ENCODE measurements around the gene TAF1.
A peak's percentile ranks its signal among the peaks of the same experiment; 100 is the strongest.
"Not testable (repeated sequence)": the region's sequence is repeated elsewhere in the genome, so short reads cannot be mapped to it uniquely, and the experiment has no call there.

The TAF1 gene

GRCh38 chrX:71364221-71364620 lies 1.9 kb upstream of the TAF1 start:
- WGBS, 2 experiments = 93 to 95% methylated on average over 14 of the region's 14 CpGs
- no peak overlapping the region for H3K4me3 ChIP-seq (ENCODE audit: insufficient read depth, low read depth, low read length)
- no peaks in the 10 kb centered on the region for H3K9me3 ChIP-seq (ENCODE audit: control insufficient read depth, low read length)
- H3K4me1 ChIP-seq (ENCODE audit: control insufficient read depth, insufficient read depth, low read length) = no peaks in the 10 kb centered on the region
- no peak overlapping the region for H3K27ac ChIP-seq (ENCODE audit: insufficient read depth, low read depth, low read length, poor library complexity, severe bottlenecking)
- no peaks in the 10 kb centered on the region for H3K27me3 ChIP-seq (ENCODE audit: control insufficient read depth, insufficient read depth, low read length, poor library complexity, severe bottlenecking)
- H3K36me3 ChIP-seq (ENCODE audit: control insufficient read depth, insufficient read depth, low read length) = no peaks in the 10 kb centered on the region

- H3K9me3 ChIP-seq (ENCODE audit: control insufficient read depth, low read length) = no peaks in the 10 kb centered on the region
- no peaks in the 10 kb centered on the region for H3K4me1 ChIP-seq (ENCODE audit: control insufficient read depth, insufficient read depth, low read length)
- no peaks in the 10 kb centered on the region for H3K36me3 ChIP-seq (ENCODE audit: control insufficient read depth, insufficient read depth, low read length)
- 9 to 11% methylated on average over 15 to 16 of the region's 16 CpGs for WGBS, 2 experiments
- H3K27ac ChIP-seq (ENCODE audit: insufficient read depth, low read depth, low read length, poor library complexity, severe bottlenecking) = no peak overlapping the region
- peak overlapping the region; percentile 78 for H3K4me3 ChIP-seq (ENCODE audit: insufficient read depth, low read depth, low read length)
- no peaks in the 10 kb centered on the region for H3K27me3 ChIP-seq (ENCODE audit: control insufficient read depth, insufficient read depth, low read length, poor library complexity, severe bottlenecking)
Observed at GRCh38 chrX:71365356-71365874, 742 bp upstream of the TAF1 start.

- no peaks in the 10 kb centered on the region for H3K36me3 ChIP-seq (ENCODE audit: control insufficient read depth, insufficient read depth, low read length)
- no peaks in the 10 kb centered on the region for H3K4me1 ChIP-seq (ENCODE audit: control insufficient read depth, insufficient read depth, low read length)
- 1% methylated on average over 36 of the region's 36 CpGs for WGBS, 2 experiments
- peak overlapping the region; percentile 67 for H3K27ac ChIP-seq (ENCODE audit: insufficient read depth, low read depth, low read length, poor library complexity, severe bottlenecking)
- no peaks in the 10 kb centered on the region for H3K27me3 ChIP-seq (ENCODE audit: control insufficient read depth, insufficient read depth, low read length, poor library complexity, severe bottlenecking)
- H3K9me3 ChIP-seq (ENCODE audit: control insufficient read depth, low read length) = no peaks in the 10 kb centered on the region
- H3K4me3 ChIP-seq (ENCODE audit: insufficient read depth, low read depth, low read length) = peak overlapping the region; percentile 78
Observed at GRCh38 chrX:71366674-71367256, 608 bp downstream of the TAF1 start.

GRCh38 chrX:71367396-71367795 lies 1.2 kb downstream of the TAF1 start:
- Histone ChIP-seq H3K27ac (ENCODE audit: insufficient read depth, low read depth, low read length, poor library complexity, severe bottlenecking) (no peak overlapping the region), H3K9me3 (ENCODE audit: control insufficient read depth, low read length) (no peaks in the 10 kb centered on the region), H3K27me3 (ENCODE audit: control insufficient read depth, insufficient read depth, low read length, poor library complexity, severe bottlenecking) (no peaks in the 10 kb centered on the region), H3K4me3 (ENCODE audit: insufficient read depth, low read depth, low read length) (peak overlapping the region; percentile 78), H3K4me1 (ENCODE audit: control insufficient read depth, insufficient read depth, low read length) (no peaks in the 10 kb centered on the region), H3K36me3 (ENCODE audit: control insufficient read depth, insufficient read depth, low read length) (no peaks in the 10 kb centered on the region)
- WGBS, 2 experiments = 42 to 49% methylated on average over 14 of the region's 14 CpGs

- H3K4me1 ChIP-seq (ENCODE audit: control insufficient read depth, insufficient read depth, low read length) = no peaks in the 10 kb centered on the region
- H3K36me3 ChIP-seq (ENCODE audit: control insufficient read depth, insufficient read depth, low read length) = peaks cover 13% of the 10 kb centered on the region
- H3K4me3 ChIP-seq (ENCODE audit: insufficient read depth, low read depth, low read length) = no peak overlapping the region
- H3K27ac ChIP-seq (ENCODE audit: insufficient read depth, low read depth, low read length, poor library complexity, severe bottlenecking) = no peak overlapping the region
- 89 to 95% methylated on average over 4 of the region's 4 CpGs for WGBS, 2 experiments
- no peaks in the 10 kb centered on the region for H3K9me3 ChIP-seq (ENCODE audit: control insufficient read depth, low read length)
- H3K27me3 ChIP-seq (ENCODE audit: control insufficient read depth, insufficient read depth, low read length, poor library complexity, severe bottlenecking) = no peaks in the 10 kb centered on the region
Observed at GRCh38 chrX:71372388-71372787, 6.2 kb downstream of the TAF1 start.

- Histone ChIP-seq H3K27ac (ENCODE audit: insufficient read depth, low read depth, low read length, poor library complexity, severe bottlenecking) (no peak overlapping the region), H3K4me3 (ENCODE audit: insufficient read depth, low read depth, low read length) (no peak overlapping the region), H3K27me3 (ENCODE audit: control insufficient read depth, insufficient read depth, low read length, poor library complexity, severe bottlenecking) (no peaks in the 10 kb centered on the region), H3K9me3 (ENCODE audit: control insufficient read depth, low read length) (no peaks in the 10 kb centered on the region), H3K4me1 (ENCODE audit: control insufficient read depth, insufficient read depth, low read length) (no peaks in the 10 kb centered on the region), H3K36me3 (ENCODE audit: control insufficient read depth, insufficient read depth, low read length) (peaks cover 37% of the 10 kb centered on the region)
- 94% methylated on average over 2 to 3 of the region's 3 CpGs for WGBS, 2 experiments
Observed at GRCh38 chrX:71378732-71379131, 12.6 kb downstream of the TAF1 start.

- not testable (repeated sequence) for H3K27me3 ChIP-seq (ENCODE audit: control insufficient read depth, insufficient read depth, low read length, poor library complexity, severe bottlenecking); H3K36me3 ChIP-seq (ENCODE audit: control insufficient read depth, insufficient read depth, low read length); H3K4me3 ChIP-seq (ENCODE audit: insufficient read depth, low read depth, low read length); H3K4me1 ChIP-seq (ENCODE audit: control insufficient read depth, insufficient read depth, low read length); H3K9me3 ChIP-seq (ENCODE audit: control insufficient read depth, low read length); H3K27ac ChIP-seq (ENCODE audit: insufficient read depth, low read depth, low read length, poor library complexity, severe bottlenecking)
- WGBS, 2 experiments = 89 to 93% methylated on average over 2 to 4 of the region's 4 CpGs
Observed at GRCh38 chrX:71391725-71392124, 25.6 kb downstream of the TAF1 start.

GRCh38 chrX:71393919-71394318 lies 27.8 kb downstream of the TAF1 start:
- no peaks in the 10 kb centered on the region for H3K4me1 ChIP-seq (ENCODE audit: control insufficient read depth, insufficient read depth, low read length)
- H3K27me3 ChIP-seq (ENCODE audit: control insufficient read depth, insufficient read depth, low read length, poor library complexity, severe bottlenecking) = no peaks in the 10 kb centered on the region
- H3K27ac ChIP-seq (ENCODE audit: insufficient read depth, low read depth, low read length, poor library complexity, severe bottlenecking) = no peak overlapping the region
- H3K9me3 ChIP-seq (ENCODE audit: control insufficient read depth, low read length) = no peaks in the 10 kb centered on the region
- no peak overlapping the region for H3K4me3 ChIP-seq (ENCODE audit: insufficient read depth, low read depth, low read length)
- 96 to 98% methylated on average over 5 of the region's 5 CpGs for WGBS, 2 experiments
- H3K36me3 ChIP-seq (ENCODE audit: control insufficient read depth, insufficient read depth, low read length) = peaks cover 10% of the 10 kb centered on the region

- H3K4me1 ChIP-seq (ENCODE audit: control insufficient read depth, insufficient read depth, low read length) = no peaks in the 10 kb centered on the region
- no peak overlapping the region for H3K4me3 ChIP-seq (ENCODE audit: insufficient read depth, low read depth, low read length)
- H3K9me3 ChIP-seq (ENCODE audit: control insufficient read depth, low read length) = no peaks in the 10 kb centered on the region
- H3K36me3 ChIP-seq (ENCODE audit: control insufficient read depth, insufficient read depth, low read length) = peaks cover 7% of the 10 kb centered on the region
- WGBS, 2 experiments = 93 to 98% methylated on average over 5 of the region's 5 CpGs
- no peak overlapping the region for H3K27ac ChIP-seq (ENCODE audit: insufficient read depth, low read depth, low read length, poor library complexity, severe bottlenecking)
- H3K27me3 ChIP-seq (ENCODE audit: control insufficient read depth, insufficient read depth, low read length, poor library complexity, severe bottlenecking) = no peaks in the 10 kb centered on the region
Observed at GRCh38 chrX:71396576-71396975, 30.4 kb downstream of the TAF1 start.

GRCh38 chrX:71400710-71401109 lies 34.6 kb downstream of the TAF1 start:
- no peak overlapping the region for H3K27ac ChIP-seq (ENCODE audit: insufficient read depth, low read depth, low read length, poor library complexity, severe bottlenecking)
- H3K9me3 ChIP-seq (ENCODE audit: control insufficient read depth, low read length) = no peaks in the 10 kb centered on the region
- H3K36me3 ChIP-seq (ENCODE audit: control insufficient read depth, insufficient read depth, low read length) = peaks cover 8% of the 10 kb centered on the region
- H3K4me1 ChIP-seq (ENCODE audit: control insufficient read depth, insufficient read depth, low read length) = no peaks in the 10 kb centered on the region
- no peaks in the 10 kb centered on the region for H3K27me3 ChIP-seq (ENCODE audit: control insufficient read depth, insufficient read depth, low read length, poor library complexity, severe bottlenecking)
- 90 to 100% methylated on average over 1 of the region's 1 CpG for WGBS, 2 experiments
- no peak overlapping the region for H3K4me3 ChIP-seq (ENCODE audit: insufficient read depth, low read depth, low read length)

- H3K36me3 ChIP-seq (ENCODE audit: control insufficient read depth, insufficient read depth, low read length); H3K4me3 ChIP-seq (ENCODE audit: insufficient read depth, low read depth, low read length); H3K27ac ChIP-seq (ENCODE audit: insufficient read depth, low read depth, low read length, poor library complexity, severe bottlenecking); H3K9me3 ChIP-seq (ENCODE audit: control insufficient read depth, low read length); H3K27me3 ChIP-seq (ENCODE audit: control insufficient read depth, insufficient read depth, low read length, poor library complexity, severe bottlenecking); H3K4me1 ChIP-seq (ENCODE audit: control insufficient read depth, insufficient read depth, low read length): not testable (repeated sequence)
- WGBS, 2 experiments = no CpG with 5 or more reads among the region's 5 CpGs
Observed at GRCh38 chrX:71416260-71416659, 50.1 kb downstream of the TAF1 start.
